HG03045 (cell line): Measurements from ENCODE around the gene POLG2.
"Not testable (repeated sequence)": the region's sequence is repeated elsewhere in the genome, so short reads cannot be mapped to it uniquely, and the experiment has no call there.

Experiments
- ATAC-seq: cut with Tn5 transposase; IDR thresholded peaks from one replicate; pipeline ENCODE4 v1.9.1; 2021; ENCODE audit warnings: mild to moderate bottlenecking, moderate library complexity; ENCODE audit not compliant: unreplicated experiment

The POLG2 gene

DNA sequence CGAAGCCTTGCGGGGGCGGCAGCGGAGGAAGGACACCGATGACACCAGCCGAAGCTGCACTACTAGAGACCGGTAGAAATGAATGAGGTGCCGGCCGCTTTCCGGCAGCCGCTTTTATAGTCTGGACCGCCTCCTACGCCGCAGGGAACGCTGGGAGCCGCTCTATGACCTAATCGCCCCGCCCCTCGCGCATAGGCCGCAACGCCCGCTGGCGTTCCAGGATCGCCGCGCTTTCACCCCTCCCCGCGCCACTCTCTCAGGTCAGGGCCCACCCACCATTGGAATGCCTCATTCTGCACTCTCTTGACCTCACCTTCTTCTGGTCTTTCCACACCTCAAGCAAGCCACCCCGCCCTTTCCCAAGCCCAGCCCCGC, 9.3 kb upstream of the POLG2 start, which contains the start of gene DDX5:
TSS of gene DDX5 (minus strand) at position 89 of the 375 bp plus-strand sequence. CDS start 170 bp downstream, outside the sequence.
- peak; percentile 66 for ATAC-seq

DNA sequence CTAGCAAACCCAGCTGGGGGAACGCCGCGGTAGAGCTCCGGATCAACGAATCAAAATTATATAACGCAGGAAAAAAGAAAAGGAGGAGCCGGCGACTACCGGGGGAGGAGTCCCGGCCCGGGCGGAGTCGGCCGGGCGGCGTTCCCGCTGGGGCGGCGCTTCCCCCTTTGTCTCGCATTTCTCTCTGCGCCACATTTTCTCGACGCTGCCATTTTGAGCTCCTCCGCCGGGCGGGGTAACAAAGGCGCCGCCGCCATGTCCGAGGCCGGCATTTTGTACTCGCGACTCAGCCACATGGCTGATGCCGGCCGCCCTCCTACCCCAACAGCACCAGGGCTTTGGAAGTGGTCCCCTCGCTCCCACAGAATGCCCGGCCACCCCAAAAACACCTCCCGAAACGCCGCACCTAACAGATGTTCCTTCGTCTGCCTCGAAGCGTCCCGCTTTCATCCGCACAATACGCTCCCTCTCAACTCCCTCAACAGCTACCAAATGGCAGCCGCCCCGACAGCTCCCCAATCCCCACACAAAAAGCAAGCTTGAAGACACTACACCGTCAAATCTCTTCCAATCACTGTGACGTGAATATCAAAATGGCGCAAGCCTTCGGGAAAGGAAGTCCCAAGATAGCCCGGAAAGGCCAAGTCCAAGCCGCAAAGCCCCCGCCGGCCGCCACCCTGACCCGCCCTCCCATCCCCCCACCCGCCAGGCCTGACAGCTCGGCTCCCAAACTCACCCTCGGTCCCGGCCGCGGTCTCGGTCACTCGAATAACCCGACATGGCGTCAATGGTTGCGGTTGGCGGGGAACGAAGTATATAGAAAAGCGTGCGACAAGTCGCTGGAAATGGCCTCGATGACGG, 8.7 kb upstream of the POLG2 start:
- peak; percentile 24 for ATAC-seq

DNA sequence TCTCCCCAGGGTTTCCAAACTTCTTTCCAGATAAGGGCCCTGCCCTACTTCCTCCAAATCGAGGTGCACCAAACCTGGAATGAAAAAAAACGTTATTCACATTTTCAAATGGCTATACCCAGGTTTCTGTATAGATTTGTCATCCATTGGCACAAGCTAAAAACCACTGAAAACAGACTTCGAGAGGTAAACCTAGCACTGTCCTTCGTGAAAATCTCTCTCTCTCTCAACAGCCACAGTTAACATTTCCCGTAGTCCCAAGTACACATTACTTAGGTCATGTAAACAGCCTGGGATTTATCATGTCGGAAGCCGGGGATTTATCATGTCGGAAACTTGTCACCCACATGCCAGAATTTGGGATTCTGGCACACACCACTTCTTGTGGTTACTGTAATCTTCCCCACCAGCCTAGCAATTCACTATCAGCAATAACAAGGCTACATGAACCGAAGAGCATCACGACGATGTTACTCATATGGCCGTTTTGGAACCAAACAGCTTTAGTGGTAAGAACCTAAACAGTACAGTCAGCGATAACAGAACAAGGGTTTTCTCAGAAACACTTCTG, 8.0 kb upstream of the POLG2 start:
- no peak for ATAC-seq

DNA sequence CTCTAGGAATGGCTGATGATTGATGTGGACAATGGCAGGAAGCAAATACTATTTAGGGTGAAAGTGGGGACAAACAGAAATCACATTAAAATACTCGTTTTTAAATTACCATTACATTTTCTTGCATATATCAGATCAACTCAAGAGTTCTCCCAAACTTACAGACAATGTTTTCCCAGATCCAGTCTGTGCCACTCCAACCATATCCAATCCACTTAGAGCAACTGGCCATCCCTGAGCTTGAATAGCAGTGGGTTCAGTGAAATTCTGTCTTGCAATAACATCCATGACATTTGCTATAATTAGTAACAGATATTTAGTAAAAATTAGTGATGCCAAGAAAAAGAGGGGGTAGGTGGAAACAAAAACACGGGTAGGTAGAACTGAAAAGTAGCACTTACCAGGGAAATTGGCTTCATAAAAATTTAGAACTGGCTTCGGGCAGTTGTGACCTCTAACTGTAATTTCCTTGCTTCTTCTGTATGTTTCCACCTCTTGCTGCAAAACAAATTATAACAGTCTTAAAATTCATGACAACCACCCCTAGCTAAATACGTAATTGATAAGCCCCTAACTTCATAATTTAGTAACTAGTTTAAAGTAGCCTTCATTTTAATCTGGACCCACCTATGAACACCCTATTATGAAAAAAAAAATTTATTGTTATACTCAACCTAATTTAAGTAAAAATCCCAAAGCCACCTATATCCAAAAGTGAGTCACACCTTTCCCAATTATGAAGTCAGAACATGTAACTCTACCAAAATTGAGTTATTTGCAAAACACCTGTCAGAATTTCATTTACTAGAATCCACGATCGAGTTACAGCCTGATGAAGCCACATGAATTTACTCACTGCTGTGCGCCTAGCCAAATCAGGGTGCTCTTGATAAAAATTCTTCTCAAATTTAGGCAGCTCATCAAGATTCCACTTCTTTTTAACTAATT, 7.2 kb upstream of the POLG2 start:
- no peak for ATAC-seq

DNA sequence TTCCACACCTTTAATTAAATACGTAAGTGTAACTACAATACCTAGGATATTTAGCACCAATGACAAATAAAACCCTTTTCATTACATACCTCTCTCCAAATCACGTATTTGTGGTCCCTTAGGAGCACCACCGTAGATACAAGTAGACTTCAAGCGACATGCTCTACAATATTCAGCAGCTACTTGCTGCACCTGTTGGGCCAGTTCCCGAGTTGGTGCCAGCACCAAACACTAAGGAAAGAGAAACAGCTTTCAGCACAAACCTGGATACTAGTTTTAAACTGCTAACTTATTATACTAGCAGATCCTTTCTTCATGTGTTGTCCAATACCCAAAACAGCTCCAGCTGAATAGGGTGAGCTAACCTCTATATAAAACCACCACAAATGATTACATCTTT, 6.5 kb upstream of the POLG2 start:
- no peak for ATAC-seq

DNA sequence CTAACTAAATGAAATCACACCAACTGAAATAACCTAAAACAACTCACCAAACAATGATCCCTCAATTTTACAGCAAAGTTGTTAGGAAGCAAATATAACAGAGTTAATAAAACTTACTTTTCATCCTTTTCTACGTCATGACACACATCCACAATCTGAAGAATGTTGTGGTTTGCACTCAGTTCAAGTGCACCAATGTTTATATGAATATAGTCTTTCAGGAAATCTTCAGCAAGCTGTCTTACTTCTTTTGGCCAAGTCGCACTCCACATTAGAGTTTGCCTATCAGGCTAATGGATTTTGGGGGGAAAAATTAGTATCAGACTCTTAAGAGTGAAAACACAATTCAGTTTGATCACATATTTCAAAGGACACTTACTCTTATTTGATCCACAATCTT, 6.0 kb upstream of the POLG2 start:
- no peak for ATAC-seq

DNA sequence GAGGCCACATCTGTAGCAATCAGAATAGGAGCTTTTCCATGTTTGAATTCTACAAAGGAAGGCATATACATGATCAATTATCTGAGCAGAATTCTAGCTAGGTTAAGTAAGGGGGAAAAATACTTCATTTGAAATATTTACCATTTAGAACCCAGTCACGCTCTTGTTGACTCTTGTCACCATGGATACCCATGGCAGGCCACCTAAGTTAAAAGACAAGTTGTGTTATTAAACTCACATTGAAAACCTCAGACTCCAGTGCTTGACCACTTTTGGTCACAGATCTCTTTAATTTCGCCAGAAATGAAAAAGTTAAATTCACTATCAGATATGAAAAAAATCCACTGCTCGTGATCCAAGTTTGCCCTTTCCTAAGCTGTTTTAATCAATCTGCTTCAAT, 5.2 kb upstream of the POLG2 start:
- ATAC-seq = no peak

DNA sequence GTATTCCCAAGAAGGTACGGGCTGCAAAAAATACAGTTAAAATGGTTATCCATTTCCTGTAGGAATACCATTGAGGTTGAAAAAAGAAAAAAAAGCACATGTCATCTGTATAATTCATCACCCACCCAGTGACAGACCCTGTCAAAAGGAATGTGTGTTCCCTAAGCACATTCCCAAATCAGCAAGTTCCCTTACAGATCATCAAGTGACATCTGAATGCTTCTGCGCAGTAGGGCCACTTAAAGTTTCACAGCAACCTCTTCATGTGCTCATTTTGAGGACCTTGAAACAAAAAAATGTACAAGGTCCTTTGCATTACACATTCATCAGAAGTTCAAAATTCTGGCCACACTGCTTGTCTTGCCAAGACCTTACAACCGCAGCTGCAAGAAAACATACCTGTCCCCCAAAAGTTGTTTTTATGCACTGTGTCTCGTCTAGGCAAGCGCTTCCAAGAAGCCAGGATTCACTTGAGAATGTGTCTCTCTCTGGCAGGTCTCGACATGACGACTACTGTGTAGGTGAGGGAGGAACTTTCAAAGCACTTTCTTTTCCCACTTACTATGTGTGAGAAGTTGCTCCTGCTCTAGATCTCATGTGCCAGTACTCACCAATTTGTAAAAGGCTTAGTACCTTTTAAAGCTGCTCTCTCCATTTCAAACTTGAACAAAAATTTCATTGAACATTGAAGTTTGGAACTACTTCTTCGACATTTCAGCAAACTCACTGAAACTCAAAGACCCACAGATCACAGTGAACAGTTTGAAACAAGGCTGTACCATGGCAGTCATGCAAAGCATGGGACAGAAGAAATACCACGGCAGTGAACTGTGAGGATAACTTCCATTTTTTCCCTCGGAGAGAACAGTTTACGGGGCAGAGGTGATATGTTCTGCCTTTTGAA, 4.3 kb upstream of the POLG2 start:
- no peak for ATAC-seq

DNA sequence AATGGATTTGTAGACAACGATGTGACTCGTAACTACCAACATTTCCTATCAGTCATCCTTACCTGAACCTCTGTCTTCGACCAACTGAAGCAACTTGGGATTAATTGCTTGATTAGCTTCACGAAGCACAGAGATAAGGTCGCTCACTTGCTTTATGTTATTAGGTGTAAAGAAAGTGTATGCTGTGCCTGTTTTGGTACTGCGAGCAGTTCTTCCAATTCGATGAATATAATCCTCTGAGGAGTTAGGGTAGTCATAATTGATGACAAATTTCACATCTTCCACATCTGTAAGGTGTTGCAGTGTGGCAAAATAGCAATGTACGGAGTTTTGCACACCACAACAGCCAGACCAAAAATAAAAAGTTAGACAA, 3.6 kb upstream of the POLG2 start:
- no peak for ATAC-seq

DNA sequence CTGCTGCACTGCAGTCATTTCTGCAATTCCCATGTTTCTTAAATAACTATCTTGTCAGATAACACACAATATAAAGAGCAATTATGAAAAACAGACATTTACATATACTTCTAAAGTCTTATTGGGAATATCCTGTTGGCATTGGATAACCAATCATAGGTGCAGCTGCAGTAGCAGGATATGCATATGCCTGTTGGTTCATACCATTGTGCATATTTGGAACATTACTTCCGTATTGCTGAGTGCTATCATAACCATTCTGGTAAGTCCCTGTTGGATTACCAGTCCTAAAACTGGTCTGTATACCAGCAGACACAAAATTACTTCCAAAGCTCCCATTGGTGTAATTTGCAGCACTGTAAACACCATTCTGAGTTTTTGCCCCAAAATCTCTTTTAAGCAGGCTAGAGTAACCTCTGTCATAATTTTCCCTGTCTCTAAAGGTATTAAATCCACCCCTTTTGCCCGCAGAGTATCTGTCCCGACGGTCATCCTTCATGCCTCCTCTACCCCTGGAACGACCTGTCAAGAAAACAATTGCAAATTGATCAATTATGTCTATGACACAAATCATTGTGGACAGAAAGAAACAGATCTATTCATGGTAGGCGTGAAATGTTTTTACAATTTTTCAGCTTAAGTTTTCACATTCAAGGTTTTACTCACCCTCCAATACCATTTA, 3.1 kb upstream of the POLG2 start:
- no peak for ATAC-seq

DNA sequence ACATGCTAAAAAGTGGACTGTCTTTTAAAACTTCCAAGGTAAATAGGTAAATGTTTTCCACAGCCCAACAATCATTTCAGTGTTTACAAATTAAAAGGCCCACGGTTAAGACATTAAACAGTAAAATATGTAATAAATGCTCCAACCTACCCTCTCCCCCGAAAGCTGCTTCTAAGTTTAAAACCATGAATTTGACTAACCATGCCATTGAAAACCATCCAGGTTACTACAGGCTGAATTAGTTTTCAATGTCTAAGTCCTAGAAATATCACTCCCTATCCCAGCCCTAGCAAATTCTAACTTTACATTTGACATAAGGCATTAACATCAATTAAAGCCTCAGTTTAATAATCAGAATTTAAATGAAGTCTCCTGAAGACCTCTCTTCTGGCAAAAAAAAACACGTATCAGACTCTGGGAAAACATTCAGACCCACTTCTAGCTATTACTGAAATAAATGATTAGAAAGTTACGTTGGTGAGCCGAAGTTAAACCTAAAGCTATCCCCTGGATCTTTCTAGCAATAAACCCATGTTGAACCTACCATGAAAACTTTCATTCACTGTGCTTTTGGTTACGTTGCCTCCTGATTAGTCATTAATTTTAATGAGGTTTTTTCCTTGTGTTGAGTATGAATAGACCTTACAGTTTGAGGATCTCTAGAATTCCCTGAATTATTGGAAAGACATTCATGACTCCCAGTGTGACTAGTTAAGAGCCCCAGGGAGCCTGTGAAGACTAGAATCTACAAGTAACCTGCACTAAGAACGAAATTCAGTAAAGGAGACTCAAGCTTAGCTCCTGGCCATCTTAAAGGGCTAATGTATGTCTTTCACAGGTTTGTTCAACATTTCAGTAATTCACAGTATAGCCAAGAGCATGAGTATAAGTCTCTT, 1.7 kb upstream of the POLG2 start:
- ATAC-seq = no peak

DNA sequence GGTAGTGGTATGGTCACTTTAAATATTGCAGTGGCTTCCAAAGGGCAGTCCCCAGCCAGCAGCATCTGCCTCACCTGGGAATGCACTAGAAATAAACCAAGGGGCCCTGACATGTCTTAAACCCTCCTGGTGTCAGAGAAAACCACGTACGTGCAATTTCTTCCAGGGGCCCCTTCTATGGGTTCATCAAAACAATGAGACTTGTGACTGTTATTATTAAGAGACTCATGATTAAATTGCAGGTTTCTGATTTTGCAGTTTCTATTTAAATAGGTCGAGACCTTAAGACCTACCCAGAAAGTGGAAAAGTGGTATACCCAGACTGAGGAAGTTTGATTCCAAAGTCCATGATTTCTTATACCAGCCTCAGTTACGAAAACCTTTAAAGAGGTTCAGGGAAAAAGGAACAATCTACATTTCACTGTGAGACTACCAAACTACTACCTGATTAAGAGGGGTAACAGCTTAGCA, 746 bp upstream of the POLG2 start:
- ATAC-seq = no peak

DNA sequence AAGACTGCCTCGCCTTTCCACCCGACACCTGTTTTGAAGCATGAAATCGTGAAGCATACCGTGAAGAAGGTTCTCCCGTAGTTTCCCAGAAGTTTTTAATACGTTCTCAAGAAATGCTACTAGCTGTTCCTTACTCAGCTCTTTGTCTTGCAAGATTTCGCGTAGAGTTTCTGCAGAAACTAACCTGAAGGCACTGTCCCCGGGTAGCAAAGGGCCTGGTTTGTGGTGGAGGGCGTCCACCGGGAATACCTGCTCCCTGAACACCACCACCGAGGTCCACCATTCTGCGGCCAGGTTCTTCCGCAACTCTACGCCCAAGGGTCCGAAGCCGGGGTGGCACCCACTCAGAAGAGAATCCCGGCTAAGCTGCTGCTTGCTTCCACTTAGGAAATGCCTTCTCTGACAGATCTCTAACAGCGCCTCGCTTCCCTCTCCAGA, 487 bp downstream of the POLG2 start:
- peak; percentile 30 for ATAC-seq

DNA sequence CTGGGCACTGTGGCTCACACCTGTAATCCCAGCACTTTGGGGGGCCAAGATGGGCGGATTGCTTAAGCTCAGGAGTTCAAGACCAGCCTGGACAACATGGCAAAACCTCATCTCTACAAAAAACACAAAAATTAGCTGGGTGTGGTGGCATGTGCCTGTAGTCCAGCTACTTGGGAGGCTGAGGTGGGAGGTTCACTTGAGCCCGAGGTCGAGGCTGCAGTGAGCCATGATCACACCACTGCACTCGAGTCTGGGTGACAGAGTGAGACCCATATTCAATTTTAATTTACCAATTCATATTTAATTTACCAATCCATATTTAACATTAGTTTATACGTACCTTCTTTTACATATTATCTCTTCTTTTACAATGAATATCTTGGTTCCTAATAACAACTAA, 1.6 kb downstream of the POLG2 start:
- ATAC-seq = not testable (repeated sequence)

DNA sequence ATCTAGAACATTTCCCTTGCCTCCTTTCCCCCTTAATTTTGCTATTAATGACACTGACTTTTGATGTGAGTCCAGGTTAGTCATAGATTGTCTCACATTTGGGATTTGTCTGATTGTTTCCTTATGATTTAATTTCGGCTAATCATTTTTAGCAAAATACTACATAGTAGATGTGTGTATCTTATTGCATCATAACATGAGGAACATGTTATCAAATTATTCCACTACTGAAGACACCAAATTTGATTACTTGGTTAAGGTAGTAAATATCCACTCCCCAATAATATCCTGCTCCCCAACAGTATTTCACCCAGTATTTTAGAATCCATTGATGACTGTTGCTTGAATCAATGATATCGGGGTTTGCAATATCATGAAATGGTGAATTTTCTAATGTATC, 2.7 kb downstream of the POLG2 start:
- no peak for ATAC-seq

DNA sequence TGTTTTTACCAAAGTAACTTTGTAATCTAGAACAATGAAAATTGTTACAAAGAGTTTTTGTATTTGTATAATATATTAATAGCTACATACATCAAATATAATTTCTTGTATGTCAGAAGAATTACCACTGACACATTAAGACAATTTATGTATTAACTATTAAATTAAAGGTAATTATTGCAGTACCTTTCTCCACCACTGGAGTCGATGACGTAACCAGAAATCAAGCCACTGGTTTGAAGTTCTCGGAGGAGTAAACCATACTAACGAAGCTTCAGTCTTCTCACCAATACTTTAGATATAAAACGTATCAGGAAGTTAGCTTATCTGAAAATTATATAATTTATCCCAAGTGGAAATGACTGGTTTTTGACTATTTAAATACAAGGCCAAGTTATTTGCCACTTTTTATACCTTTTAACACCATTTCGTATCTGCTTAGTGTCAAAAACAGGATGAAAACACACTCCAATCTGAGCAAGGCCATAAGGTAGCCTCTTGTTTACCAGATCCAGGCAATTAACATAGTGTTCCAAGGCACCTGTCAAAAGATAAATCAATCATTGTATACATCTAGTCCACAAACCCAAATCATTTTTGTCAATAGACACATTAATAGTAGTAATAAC, 4.3 kb downstream of the POLG2 start:
- no peak for ATAC-seq

DNA sequence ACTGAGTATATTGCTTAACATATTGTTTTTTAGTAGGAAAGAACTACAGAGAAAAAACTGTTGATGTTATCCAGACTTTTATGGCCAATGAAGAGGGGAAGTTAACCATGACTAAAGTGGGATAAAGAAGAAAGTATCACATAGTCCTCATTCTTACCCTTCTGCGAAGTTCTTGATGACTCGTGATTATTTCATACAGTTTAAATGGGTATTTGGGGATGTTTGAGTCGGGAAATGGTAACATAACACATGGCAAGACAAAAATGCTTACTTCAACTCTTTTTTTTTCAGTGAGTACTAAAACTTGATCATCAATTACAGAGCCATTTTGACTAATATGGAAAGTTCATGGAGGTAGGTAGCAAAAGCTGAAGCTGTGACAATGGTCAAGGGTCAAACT, 4.9 kb downstream of the POLG2 start:
- no peak for ATAC-seq
